GM19452 (cell line): ENCODE results near the gene GIT2.

Experiments
- ATAC-seq: cut with Tn5 transposase; IDR thresholded peaks from one replicate; pipeline ENCODE4 v1.9.1; 2021; ENCODE audit not compliant: unreplicated experiment

The GIT2 gene

DNA sequence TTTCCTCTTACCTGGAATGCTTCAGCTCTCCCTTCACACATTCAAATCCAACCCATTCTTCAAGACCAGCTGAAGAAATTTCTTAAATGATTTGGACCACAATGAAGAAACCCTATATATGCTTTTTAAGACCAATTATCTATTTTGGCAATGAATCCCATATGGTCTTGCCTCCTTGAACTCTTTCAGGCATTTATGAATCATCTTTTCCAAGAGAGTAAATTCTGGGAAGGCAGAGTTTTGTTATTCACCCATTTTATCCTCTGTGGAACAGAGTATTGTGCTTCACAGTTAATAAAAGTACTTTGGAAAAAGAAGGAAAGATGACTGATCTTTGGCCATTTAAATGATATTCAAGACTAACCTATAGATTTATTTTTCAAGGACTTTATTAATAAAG is 14.0 kb downstream of the GIT2 start:
- no peak for ATAC-seq

- no peak for ATAC-seq
These were observed 14.9 kb downstream of the GIT2 start for GRCh38 chr12:109981311-109981710.

- no peak for ATAC-seq
These were observed 23.3 kb downstream of the GIT2 start for GRCh38 chr12:109972821-109973220.

DNA sequence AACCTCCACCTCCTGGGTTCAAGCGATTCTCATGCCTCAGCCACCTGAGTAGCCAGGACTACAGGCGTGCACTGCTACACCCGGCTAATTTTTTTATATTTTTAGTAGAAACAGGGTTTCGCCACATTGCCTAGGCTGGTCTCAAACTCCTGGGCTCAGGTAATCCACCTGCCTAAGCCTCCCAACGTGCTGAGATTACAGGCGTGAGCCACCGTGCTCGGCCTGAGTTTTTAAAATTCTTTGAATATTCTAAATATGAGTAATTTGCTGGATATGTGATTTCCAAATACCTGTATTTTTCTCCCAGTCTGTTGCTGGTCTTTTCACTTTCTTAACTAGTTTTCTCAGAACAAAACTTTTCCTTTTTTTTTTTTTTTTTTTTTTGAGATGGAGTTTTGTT is 27.4 kb downstream of the GIT2 start:
- no peak for ATAC-seq

GRCh38 chr12:109968032-109968420 is 28.1 kb downstream of the GIT2 start:
- ATAC-seq, result no peak

GRCh38 chr12:109967383-109968031 is 28.7 kb downstream of the GIT2 start:
- no peak for ATAC-seq

GRCh38 chr12:109966546-109966945 is 29.6 kb downstream of the GIT2 start:
- ATAC-seq, result no peak

DNA sequence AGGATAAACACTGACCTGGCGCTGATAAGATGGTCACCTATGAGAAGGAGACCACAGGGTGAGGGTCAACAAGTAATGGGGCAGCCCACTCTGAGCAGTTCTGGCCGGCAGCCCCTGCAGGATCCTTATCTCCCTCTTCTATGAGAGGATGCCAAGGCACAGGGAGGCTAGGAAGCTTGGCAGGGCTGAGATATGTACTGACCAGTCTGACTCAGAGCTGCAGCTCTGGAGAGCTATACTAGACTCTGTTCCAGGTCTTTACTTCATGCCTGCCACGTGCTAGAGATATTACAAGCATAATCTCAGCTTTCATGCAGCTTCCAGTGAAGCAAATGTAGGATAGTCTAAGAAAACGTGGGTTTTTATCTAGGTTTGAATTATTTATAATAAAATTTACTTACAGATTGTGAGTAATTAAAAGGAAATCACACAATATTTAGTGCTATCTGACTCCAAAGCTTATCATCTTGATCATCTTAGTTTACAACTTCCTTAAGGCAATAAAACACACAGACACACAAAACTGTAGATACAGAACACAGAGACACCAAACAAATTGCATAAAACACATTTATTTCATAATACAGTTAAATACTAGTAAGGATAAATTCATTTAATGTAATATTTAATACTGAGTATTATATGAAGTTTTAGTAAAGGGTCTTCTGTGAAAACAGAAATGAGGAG is 32.3 kb downstream of the GIT2 start:
- ATAC-seq, result no peak

- no peak for ATAC-seq
These were observed 32.8 kb downstream of the GIT2 start for GRCh38 chr12:109963330-109963729.

GRCh38 chr12:109962398-109962797 is 33.8 kb downstream of the GIT2 start:
- no peak for ATAC-seq

DNA sequence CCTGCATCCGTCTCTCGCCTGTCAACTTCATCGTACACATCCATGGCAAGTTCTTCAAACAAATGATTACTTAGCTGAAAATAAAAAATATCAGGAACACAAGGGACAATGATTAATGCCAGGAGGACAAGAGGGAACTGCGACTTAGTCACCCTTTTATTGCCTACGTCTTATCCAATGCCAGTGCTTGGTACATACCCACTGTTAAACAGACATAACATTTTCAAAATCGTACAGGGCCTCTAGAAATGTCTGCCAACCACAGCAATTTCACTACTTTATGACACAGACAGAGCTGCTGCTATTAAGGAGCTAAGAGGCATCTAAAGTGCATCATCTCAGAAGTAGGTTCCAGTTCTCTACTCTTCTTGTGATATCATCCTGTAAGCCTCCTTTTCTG is 34.6 kb downstream of the GIT2 start:
- ATAC-seq, result no peak

GRCh38 chr12:109961201-109961600 is 35.0 kb downstream of the GIT2 start:
- ATAC-seq, result no peak

GRCh38 chr12:109959411-109960093 is 36.6 kb downstream of the GIT2 start:
- no peak for ATAC-seq

- no peak for ATAC-seq
These were observed 37.8 kb downstream of the GIT2 start for GRCh38 chr12:109958374-109958773.

DNA sequence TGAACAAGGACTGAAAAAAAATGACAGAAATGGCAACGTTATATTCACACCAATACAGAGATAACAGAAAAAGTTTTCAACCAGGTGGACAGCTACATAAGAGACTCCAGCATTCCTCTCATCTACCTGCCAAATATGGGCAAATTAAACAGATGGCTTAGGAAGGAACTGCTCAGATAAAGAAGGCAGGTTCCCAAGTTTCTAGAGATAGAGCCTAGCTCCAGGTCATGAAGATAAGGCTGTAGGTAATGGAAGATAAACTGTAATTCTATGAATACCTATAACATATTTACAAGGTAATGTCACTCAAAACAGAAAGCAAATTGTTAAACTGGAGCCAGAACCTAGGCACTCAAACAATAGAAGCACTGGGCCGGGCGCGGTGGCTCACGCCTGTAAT is 42.5 kb downstream of the GIT2 start:
- no peak for ATAC-seq

- ATAC-seq, result no peak
These were observed 43.3 kb downstream of the GIT2 start for GRCh38 chr12:109952873-109953272.

DNA sequence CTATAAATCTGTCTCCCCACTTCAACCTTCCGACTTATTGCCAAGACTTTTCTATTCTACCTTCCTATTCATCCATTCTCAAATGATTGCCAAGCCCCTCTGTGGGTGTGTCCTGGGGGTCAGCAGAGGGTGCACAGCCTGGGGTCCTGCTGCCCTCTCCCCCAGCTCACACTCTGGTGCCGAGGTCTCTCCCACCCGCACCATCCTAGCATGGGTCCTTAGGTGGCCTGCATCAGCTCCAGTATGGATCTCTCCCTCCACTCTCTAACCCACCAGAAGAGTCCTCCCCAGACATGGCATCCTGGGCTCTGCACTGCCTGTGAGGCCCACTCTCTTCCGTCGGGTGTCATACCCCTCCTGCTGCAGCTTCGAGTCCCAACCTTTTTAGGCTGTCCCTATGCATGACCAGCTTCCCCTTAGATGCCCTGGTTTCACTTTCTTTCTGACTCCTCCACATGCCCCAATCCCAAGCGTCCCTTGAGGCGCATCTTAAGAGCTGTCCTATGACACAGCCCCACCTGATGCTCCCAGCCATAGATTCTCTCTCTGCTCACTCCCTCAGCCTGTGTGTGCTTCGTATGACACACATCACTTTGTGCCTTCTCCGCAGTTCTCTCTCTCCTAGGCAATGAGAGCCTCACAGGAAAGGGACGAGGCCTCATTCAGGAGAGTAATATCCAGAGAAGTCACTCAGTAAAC is 43.9 kb downstream of the GIT2 start:
- no peak for ATAC-seq

DNA sequence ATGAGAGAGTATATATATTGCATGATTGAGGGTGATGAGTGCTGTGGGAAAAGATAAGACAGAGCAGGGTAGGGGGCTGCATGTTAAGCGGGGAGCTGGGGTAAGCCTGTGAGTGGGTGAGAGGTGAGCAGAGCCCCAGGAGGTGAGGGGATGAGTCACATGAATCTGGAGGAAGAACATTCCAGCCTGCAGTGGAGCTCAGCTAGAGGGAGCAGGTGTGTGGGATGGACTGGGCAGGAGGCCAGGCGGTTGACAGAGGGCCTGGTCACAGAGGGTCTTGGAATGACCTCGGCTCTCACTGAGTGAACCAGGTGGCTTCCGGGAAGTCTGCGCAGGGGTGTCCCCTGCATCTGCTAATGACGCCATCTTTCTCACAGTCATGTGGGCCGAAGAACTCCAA is 44.4 kb downstream of the GIT2 start:
- no peak for ATAC-seq

DNA sequence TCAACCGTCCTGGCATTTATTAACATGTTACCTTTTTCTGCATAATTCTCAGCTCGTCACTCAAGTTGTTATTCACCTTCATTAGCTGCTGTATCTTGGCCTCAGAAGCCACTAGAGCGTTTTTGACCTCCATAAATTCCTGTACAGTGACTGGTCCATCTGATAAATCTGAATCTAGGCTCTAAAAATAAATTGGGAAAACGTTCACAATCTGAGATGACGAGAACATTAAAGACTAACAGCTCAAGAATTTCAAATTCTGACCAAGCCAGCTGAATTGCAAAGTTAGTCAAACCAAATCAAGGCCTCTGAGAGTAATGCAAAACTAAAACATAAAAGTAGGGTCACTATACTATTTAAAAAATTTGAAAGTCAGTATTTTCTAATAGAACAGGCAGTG is 45.0 kb downstream of the GIT2 start:
- no peak for ATAC-seq

DNA sequence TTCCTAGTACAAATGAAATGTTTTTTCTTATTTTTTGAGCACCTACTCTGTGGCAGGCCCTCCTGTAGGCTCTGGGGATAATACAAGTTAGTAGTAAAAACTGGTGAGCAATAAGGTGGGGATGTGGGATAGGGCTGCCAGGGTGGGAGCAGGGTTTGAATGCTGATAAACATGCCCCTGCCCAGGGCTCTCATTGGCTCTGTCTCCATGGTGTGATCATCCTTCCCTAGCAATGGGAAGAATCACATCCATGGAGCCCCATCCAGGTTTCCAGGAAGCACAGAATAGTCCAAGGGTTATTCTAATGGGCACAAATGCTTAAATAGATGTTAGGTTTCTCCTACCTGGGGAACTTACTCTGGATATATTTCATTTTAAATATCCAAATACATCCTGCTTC is 45.5 kb downstream of the GIT2 start:
- ATAC-seq, result no peak

DNA sequence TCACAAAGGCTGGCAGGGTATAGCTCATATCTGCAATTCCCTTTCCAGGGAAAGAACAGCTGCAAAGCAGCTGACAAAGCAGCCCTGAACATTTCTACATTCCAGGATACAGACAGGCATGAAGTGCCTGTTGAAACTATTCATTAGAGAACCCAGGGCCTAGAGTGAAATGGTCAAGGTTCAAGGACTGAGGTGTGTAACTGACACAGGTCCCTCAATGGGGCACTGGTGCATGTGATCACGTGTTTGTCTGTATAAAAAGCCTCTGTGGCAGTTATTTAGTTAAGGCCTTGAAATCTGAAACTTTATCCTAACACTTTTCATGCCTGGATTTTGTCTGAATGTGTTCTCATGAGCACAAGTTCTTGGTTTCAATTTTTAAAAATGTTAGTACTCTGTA is 47.1 kb downstream of the GIT2 start:
- ATAC-seq, result no peak

GRCh38 chr12:109948368-109948767 is 47.8 kb downstream of the GIT2 start:
- no peak for ATAC-seq
